ENCODE data around the gene FAM186B. TPM values are rescaled to one million over a fixed set of nuclear protein-coding genes. Genes with fewer than 3 reads are reported as not detected.

Gene FAM186B
- total and polyA plus RNA-seq, 2 of the 13 experiments (the other 11 are each of a cell fraction or from before 2014, with no cell fraction given): 0.07 to 0.20 TPM

DNA sequence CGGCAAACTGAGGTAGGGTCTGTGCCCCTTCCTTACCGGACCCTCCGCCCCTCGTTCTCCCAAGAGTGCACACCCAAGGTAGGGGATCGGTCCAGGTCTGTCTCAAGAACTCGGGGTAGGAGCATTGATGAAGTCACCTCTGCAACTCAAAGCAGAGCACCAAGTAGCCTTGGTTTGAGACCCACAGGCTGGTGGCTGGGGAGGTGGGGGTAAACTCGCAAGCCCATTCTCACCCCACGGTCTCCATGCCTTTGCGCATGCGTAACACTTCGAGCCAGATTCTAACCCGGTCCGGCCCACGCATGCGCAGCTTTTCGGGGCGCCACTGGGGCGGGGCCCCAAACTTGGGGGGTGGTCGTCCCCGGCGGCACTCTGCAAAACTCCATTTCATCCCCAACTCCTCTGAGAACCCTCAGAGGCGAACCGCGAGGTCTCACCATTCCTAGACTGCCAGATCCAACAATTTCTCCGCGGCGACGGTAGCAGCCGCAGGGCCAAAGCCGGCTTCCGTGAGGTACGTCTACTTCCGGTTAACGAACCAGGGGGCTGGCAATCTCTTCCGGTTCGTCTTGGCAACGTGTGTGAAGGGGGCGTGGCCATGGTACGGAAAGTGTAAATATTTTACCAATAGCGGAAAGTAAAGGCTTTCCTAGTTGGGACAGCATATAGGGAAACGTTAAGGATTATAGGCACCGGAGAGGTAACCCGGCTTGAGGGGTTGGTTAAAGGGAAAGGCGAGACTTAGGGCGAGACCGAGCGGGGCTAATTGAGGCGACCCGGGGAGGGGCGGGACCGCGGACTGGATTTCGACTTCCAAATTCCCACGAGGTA lies 37.6 kb downstream of the FAM186B start, which contains the start of gene MCRS1 (continued):
- TF ChIP-seq THRA (CRISPR knock-in tag; IDR thresholded peaks at IDR 0.05; ENCODE audit: borderline replicate concordance) (no peak), ATF6 (CRISPR knock-in tag; conservative IDR thresholded peaks at IDR 0.05) (0 out of 2 replicates have a peak, but pooled peaks have one; percentile 31), ZNF282 (IDR thresholded peaks at IDR 0.05; ENCODE audit: partially characterized antibody) (no peak), ZFAT (CRISPR knock-in tag; conservative IDR thresholded peaks at IDR 0.05) (no peak), MED8 (CRISPR knock-in tag; IDR thresholded peaks at IDR 0.05; ENCODE audit: insufficient replicate concordance) (no peak), KDM5A (IDR thresholded peaks at IDR 0.05; ENCODE audit: borderline replicate concordance, low read length) (peak; percentile 93), NAIF1 (CRISPR knock-in tag; IDR thresholded peaks at IDR 0.05; ENCODE audit: borderline replicate concordance) (peak; percentile 58), ZKSCAN8 (CRISPR knock-in tag; IDR thresholded peaks at IDR 0.05; ENCODE audit: borderline replicate concordance) (no peak), SOX5 (CRISPR knock-in tag; IDR thresholded peaks at IDR 0.05; ENCODE audit: borderline replicate concordance) (peak; percentile 44; the same call in 1 of the 2 replicates), PRMT3 (CRISPR knock-in tag; IDR thresholded peaks at IDR 0.05; ENCODE audit: borderline replicate concordance, low read depth) (no peak), ZNF562 (CRISPR knock-in tag; IDR thresholded peaks at IDR 0.05; ENCODE audit: borderline replicate concordance) (no peak), POGZ (CRISPR knock-in tag; IDR thresholded peaks at IDR 0.05) (0 out of 2 replicates have a peak, but pooled peaks have one; percentile 23), SETDB1 (CRISPR knock-in tag; IDR thresholded peaks at IDR 0.05; ENCODE audit: borderline replicate concordance) (no peak), ZNF124 (CRISPR knock-in tag; IDR thresholded peaks at IDR 0.05) (peak; percentile 94; the same call in 1 of the 2 replicates), NFRKB (IDR thresholded peaks at IDR 0.05) (no peak), ETV5 (CRISPR knock-in tag; IDR thresholded peaks at IDR 0.05; ENCODE audit: borderline replicate concordance) (peak; percentile 59; the same call in 1 of the 2 replicates), HDAC6 (IDR thresholded peaks at IDR 0.05; ENCODE audit: low read depth, low read length) (no peak)
- TF ChIP-seq, protein P1, sequence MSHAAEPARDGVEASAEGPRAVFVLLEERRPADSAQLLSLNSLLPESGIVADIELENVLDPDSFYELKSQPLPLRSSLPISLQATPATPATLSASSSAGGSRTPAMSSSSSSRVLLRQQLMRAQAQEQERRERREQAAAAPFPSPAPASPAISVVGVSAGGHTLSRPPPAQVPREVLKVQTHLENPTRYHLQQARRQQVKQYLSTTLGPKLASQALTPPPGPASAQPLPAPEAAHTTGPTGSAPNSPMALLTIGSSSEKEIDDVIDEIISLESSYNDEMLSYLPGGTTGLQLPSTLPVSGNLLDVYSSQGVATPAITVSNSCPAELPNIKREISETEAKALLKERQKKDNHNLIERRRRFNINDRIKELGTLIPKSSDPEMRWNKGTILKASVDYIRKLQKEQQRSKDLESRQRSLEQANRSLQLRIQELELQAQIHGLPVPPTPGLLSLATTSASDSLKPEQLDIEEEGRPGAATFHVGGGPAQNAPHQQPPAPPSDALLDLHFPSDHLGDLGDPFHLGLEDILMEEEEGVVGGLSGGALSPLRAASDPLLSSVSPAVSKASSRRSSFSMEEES (CRISPR knock-in tag; IDR thresholded peaks at IDR 0.05): 0 out of 2 replicates have a peak, but pooled peaks have one; percentile 39
- TF ChIP-seq, protein P2, sequence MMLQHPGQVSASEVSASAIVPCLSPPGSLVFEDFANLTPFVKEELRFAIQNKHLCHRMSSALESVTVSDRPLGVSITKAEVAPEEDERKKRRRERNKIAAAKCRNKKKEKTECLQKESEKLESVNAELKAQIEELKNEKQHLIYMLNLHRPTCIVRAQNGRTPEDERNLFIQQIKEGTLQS (CRISPR knock-in tag; IDR thresholded peaks at IDR 0.05): 0 out of 2 replicates have a peak, but pooled peaks have one; percentile 9
- TF ChIP-seq, protein P3, sequence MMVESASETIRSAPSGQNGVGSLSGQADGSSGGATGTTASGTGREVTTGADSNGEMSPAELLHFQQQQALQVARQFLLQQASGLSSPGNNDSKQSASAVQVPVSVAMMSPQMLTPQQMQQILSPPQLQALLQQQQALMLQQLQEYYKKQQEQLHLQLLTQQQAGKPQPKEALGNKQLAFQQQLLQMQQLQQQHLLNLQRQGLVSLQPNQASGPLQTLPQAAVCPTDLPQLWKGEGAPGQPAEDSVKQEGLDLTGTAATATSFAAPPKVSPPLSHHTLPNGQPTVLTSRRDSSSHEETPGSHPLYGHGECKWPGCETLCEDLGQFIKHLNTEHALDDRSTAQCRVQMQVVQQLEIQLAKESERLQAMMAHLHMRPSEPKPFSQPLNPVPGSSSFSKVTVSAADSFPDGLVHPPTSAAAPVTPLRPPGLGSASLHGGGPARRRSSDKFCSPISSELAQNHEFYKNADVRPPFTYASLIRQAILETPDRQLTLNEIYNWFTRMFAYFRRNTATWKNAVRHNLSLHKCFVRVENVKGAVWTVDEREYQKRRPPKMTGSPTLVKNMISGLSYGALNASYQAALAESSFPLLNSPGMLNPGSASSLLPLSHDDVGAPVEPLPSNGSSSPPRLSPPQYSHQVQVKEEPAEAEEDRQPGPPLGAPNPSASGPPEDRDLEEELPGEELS (CRISPR knock-in tag; IDR thresholded peaks at IDR 0.05): peak; percentile 37; the same call in 1 of the 2 replicates
